ENCODE results near the gene PDE7B. TPM values are rescaled to one million over a fixed set of nuclear protein-coding genes. Genes with fewer than 3 reads are reported as not detected.

The PDE7B gene
- total and polyA plus RNA-seq, 2 of the 8 experiments (the other 6 are each of a cell fraction or from before 2014, with no cell fraction given): not detected

GRCh38 chr6:135817035-135817434 lies 34.5 kb upstream of the PDE7B start (continued):
- TF ChIP-seq KDM4A (IDR thresholded peaks at IDR 0.05; ENCODE audit: low read depth, low read length, severe bottlenecking): no peak

All from H1 (cell line).